Activated CD4-positive, alpha-beta T cell treated with anti-CD3 and anti-CD28 coated beads for 1 hour (primary cell): ENCODE measurements around the gene PTPN6.

Experiments used
- DNase-seq: peaks from one replicate; pipeline ENCODE4 v3.0.0-alpha.2; 2020

The PTPN6 gene

GRCh38 chr12:6975297-6976032 is 24.3 kb downstream of the PTPN6 start:
- no peak for DNase-seq

DNA sequence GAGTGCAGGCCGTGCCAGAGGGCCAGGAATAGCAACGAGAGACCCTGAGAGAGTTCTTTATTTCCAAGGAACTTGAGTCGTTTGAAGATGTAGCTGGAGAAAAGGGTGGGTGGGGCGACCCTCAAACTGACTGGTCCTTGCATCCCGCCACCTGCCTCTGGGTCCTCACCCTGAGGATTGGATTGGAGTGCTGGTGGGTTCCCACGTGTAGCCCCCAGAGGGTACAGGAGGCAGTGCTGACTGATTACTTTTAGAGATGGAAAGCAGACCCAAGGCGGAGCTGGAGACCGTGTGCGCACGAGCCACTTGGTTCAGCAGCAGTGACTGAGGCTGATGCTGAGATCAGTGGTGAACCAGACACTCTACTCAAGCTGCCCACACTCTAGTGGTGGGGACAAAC is 26.5 kb downstream of the PTPN6 start:
- DNase-seq = no peak

DNA sequence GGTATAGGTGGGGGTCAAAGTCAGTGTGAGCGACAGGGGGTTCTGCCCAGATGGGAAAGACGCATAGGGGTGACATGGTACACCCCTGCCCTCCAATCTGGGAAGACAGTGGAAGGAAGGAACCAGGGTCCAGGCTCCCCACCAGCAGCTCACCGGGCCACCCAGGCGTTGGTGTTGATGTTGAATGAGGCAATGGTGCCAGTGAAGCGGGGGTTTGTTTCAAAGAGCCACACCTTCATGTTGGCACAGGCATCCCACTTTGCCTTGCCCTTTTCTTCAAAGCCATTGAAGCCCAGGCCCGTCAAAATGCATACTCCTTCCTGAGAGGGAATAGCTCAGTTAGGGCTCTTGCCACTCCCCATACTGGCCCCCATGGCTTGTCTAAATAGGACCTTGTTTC is 27.0 kb downstream of the PTPN6 start:
- no peak for DNase-seq

DNA sequence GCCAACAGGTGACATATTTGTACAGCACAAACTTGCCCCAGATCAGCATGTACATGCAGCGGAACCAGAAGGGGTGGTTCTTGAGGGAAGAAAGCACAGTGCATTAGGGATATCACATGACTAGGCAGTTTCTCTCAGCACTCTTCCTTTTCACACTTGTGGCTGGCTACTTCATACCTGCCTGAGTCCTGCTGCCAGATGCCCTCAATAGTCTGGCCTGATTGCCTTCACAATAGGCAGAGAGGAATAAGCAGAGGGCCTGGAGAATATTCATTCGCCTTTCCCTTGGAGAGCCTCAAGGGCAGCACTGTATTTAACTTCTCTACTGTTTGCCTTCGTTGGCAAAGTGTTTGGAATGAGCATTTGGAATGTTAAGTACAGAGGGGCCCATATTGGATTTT is 27.5 kb downstream of the PTPN6 start:
- DNase-seq = no peak

DNA sequence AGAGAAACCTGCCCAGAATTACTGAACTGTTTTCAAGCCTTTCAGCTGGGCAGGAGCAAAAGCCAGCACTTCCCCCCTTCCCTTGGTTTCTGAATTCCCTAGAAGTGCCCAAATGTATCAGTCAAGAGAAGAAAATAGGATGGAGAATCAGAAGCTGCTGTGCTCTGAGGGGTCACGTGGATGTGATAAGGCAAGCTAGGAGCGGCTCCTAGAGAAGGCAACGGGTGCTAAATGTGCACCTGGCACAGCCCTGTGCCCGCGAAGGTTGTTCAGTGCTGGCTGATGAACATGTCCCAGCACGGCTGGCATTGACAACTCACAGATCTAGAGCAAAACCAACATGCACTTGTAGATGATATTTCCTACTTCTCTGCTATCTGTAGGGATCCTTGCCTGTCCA is 27.9 kb downstream of the PTPN6 start:
- DNase-seq = no peak

GRCh38 chr12:6979453-6979852 is 28.3 kb downstream of the PTPN6 start:
- DNase-seq = no peak

DNA sequence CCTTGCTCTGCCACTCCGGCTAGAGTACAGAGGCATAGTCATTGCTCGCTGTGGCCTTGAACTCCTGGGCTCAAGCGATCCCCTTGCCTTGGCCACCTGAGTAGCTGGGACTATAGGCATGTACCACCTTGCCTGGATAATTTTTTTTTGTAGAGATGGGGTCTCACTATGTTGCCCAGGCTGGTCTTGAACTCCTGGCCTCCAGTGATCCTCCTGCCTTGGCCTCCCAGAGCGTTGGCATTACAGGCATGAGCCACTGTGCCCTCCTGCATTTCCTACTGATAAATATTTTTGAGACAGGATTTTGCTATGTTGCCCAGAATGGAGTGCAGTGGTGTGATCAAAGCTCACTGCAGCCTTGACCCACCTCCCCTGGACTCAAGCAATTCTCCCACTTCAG is 28.9 kb downstream of the PTPN6 start:
- no peak for DNase-seq

- no peak for DNase-seq
These were observed 29.6 kb downstream of the PTPN6 start for GRCh38 chr12:6980740-6981139.

DNA sequence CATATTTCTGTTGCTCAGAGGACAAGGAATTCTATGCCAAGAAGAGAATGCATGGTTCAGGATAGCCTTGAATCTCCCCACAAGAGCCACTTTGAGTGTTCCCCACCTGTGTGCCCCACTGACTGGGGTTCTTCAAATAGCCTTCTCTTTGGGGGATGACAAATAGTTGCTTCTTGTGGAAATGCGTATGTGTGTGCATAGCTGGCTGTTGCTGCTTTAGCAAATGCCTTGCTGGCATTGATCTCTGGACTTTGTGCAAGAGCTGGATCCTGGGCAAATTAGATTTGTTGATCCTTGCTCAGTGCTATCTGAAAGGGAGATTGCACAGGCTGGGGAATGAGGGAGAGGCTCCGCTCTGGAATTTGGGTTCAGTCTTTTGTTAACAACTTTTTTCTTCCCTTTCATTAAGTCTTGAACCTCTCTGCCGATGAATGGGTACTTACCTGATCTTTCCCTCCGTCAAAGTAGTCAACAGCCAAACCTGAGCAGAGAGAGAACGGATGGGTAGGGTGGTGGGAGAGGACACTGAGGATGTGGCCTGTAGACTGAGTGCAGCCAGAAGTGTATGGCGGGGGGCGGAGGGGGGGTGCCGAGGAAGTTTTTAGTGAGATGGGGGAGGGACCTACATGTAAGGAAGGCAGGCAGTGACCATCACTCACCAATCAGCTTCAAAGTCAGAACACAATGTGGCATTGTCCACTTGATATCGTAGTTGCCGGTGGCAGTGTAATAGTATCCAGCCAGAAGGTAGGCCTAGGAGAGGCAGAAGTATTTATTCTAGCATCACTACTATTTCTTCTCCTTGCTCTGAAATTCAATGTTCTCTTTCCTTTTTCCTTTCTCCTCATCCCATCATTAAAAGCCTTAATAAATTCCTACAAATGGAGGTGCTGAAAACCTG is 30.2 kb downstream of the PTPN6 start:
- DNase-seq = no peak

DNA sequence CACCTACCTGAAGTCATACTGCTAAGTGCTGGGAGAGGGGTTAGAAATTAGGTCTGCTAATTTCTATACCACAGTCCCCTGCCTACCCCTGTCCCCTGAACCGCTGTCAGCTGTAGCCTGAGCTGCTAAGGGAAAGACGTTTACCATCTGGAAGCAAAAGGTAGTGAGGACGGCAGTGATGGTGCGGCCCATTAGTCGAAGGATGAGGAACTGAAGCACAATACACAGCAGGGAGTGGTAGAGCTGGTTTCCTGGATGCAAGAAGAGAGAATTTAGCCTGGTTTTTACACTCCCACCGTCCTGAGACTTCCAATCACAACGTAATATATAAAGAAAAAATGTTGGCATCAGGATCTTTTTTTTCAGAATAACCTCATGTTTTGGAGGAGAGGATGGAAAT is 31.4 kb downstream of the PTPN6 start:
- DNase-seq = no peak

DNA sequence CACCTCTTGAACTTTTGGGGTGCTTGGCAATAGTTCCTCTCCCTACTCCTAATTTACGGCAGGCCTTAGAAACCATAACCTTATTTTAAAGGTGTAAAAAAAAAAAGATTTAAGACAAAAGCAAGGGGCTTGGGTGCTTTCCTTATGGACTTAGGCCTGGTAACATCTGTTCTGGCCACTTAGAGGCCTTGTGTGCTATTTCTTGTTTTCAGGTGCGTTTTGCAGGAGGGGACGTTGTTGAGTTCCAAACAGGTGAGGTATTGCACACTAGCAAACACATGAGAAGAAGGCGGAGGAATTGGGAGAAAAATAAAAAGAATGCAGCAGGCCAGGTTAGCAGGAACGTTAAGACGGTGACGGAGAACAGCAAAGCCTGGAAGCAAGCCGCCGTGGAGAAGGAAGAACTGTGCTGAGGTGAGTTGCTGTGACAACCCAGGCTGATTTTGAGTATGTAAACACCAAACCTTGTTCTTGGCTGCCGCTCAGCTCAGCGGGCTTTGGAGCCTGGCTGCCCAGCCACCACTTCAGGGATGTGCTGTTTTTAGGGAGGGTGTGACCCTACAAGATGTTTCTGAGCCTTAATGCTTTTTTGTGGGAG is 36.9 kb downstream of the PTPN6 start:
- no peak for DNase-seq

DNA sequence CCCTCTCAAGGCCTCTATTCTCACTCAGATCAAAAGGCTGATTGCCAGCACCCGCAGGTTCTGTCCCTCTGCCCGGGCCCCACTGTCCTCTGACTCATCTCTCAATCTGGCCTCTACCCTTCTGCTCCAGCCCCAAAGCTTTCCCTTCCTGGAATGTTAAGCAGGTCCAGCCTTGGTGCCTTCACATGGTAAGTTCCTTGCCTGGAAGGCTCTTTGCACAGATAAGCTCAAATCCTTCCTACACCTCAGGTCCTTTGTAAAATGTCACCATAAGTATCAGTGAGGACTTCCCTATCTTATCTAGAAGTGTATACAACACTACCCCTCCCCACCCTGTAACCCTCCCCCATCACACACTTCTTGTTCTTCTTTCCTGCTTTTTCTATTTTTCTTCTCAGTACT is 44.9 kb downstream of the PTPN6 start:
- no peak for DNase-seq

DNA sequence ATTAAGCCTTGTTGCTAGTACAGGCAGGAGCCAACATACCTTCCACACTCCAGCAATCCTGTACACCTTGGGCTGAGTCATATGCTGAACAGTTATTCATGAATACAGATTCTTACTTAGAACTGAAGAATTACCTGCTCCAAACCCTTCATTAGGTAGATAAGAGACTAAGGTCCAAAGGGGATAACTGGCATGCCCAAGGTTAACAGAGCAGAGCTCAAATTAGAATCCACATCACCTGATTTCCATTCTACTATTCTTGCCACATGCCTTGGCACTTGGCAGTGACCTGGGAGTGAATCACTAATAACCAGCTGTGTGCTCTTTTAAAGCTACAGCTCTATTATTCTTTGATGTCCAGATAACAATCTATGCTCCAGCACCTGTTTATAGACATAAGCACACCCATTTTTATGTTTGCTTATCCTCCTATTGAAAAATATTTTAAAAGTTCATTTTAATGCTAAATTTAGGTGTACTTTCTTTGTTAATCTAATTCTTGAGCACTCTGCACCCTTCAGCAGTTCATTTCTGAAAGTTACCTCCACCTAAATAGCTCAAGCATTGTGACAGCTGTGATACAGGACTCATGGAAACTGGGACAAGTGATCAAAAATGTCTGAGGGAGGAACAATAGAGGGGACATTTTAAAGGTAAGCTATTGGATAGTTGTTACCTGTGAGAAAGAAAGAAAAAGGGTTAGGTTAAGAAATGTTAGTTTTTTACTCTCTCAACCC is 47.7 kb downstream of the PTPN6 start:
- DNase-seq = no peak

DNA sequence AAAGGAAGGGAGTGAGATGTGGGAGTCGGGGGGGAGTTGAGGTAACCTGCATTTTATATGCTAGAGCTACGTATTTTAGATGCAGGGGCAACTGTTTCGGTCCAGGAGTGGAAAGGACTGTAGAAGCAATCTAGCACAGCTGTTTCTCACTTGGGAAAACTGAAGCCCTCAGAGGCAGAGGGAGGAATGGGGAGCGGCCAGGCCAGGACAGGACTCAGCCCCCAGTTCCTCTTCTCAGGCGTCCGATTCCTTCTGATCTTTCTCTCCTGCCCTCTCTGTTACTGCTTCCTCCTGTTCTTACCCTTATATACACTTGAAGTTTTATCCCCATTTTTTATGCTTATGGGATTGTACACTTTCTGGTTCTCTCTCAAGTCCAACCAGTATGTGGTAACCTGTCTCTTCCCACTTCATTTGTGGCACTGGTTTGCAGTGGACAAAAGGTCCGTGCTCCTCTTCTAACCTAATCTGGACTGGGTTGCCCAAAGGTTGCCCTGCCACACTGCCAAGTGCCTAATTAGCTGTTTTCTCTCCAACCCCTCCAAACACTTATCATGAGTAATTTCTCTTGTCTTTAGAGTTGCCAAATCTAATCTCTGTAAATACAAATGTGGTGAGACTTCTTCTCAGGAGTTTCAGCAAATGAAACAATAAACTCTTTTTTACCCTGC is 50.9 kb downstream of the PTPN6 start:
- no peak for DNase-seq

- DNase-seq = no peak
These were observed 53.2 kb downstream of the PTPN6 start for GRCh38 chr12:7004287-7004803.

- DNase-seq = no peak
These were observed 53.7 kb downstream of the PTPN6 start for GRCh38 chr12:7004840-7005239.

DNA sequence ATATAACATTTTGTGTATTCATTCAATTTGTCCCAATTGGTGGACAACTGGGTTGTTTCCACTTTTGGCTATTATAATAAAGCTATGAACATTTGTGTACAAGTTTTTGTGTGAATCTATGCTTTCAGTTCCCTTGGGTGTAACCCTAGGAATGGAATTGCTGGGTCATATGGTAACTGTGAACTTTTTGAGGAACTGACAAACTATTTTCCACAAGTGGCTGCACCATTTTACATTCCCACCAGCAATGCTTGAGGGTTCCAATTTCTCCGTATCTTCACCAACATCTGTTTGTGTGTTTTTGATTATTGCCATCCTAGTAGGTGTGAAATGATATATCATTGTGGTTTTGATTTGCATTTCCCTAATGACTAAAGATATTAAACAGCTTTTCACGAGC is 54.2 kb downstream of the PTPN6 start:
- DNase-seq = no peak

DNA sequence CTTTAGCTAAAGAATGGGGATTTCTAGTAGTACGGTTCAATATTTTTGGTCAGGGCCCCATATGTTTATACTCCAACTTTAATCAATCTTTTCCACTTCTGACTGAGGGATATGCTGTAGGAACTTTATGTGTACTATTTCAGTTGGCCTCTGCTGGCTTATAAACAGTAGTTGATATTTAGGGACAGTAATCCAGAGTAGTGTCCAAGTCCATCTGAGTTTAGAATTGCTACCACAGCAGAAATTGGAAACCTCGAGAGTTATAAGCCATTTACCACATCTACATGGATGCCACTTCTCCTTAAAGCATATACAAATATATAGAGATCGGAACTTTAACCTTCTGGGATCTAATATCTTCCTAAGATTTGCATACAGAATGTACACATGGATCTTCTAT is 55.5 kb downstream of the PTPN6 start:
- DNase-seq = no peak

GRCh38 chr12:7008864-7009263 is 57.7 kb downstream of the PTPN6 start:
- DNase-seq = no peak

DNA sequence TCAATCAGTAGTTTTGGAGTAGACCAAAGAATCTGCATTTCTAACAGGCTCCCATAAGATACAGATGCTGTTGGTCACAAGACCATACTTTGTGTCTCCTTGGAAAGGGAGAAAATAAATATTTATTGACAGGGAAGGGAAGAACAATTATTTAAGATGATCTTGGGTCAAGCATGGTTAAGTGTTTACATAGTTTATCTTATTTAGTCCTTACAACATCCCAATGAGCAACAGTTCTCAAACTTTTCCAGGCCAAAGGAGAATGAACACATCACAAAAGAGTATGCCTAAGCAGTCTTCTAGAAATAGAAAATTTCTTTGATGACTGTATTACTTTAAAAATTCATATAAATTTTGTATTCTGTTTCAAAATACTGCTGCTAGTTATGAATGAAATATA is 58.4 kb downstream of the PTPN6 start:
- no peak for DNase-seq
